SK-N-MC (cell line): Measurements from ENCODE around the gene ASMT.

Experiments
- EZH2 ChIP-seq: fragments of 200-600 bp; sonication (generic); IDR thresholded peaks from one replicate; pipeline ENCODE4 v1.6.1; 2017; ENCODE audit warnings: antibody characterized with exemption
- POLR2AphosphoS5 ChIP-seq: IDR thresholded peaks from 2 replicates; pipeline ENCODE4 v1.6.1; 2012; ENCODE audit warnings: mild to moderate bottlenecking, low read depth, low read length, borderline replicate concordance

DNA sequence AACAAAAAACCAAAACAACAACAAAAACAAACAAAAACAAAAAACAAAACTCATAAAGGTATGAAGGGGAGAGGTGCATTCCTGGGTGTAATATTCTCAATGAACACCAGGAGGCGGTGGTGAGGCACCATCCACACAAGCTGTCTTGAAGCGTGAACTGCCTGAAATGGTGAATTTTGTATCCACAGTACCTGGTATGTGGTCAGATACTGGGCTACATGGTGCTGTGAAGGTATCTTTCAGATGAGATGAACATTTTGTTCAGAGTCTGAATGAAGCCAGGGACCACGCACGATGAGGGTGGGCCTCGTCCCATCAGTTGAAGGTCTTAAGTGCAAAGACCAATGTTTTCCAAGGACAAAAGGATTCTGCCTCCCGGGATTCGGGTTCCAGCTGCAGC is 58.5 kb downstream of the ASMT start:
- TF ChIP-seq POLR2AphosphoS5 (no peak), EZH2 (no peak)
